Measurements from ENCODE around the gene KCNQ5. TPM values are rescaled to one million over a fixed set of nuclear protein-coding genes. Genes with fewer than 3 reads are reported as not detected.

KCNQ5 gene
- total RNA-seq, 4 donors from 2014 or later, result 0.21 to 1.1 (median 0.59) TPM; not detected in 1

- Histone ChIP-seq H3K36me3 (no peaks in the 10 kb centered on the region), H3K27me3 (no peaks in the 10 kb centered on the region), H3K4me3 (no peak overlapping the region), H3K9me3 (no peaks in the 10 kb centered on the region), H3K27ac (no peak overlapping the region), H3K4me1 (no peaks in the 10 kb centered on the region)
- no peak for TF ChIP-seq EP300 (IDR thresholded peaks at IDR 0.05)
- no peak for TF ChIP-seq CTCF (IDR thresholded peaks at IDR 0.05)
- TF ChIP-seq POLR2A (IDR thresholded peaks at IDR 0.05), result no peak
- no peak for DNase-seq (ENCODE audit: low spot score in 2 of 2)
- WGBS, 2 donors, result 80 to 83% methylated on average over 4 of the region's 4 CpGs
Observed at GRCh38 chr6:72738091-72738490, 116.2 kb downstream of the KCNQ5 start.

GRCh38 chr6:72739368-72739779 lies 117.5 kb downstream of the KCNQ5 start:
- no peak overlapping the region for H3K27ac ChIP-seq
- no peak for TF ChIP-seq EP300 (IDR thresholded peaks at IDR 0.05)
- TF ChIP-seq POLR2A (IDR thresholded peaks at IDR 0.05), result no peak
- no peak for TF ChIP-seq CTCF (IDR thresholded peaks at IDR 0.05)
- no peak for DNase-seq (ENCODE audit: low spot score in 2 of 2)
- H3K4me3 ChIP-seq, result no peak overlapping the region
- 70 to 72% methylated on average over 3 of the region's 3 CpGs for WGBS, 2 donors
- H3K36me3 ChIP-seq, result no peaks in the 10 kb centered on the region
- no peaks in the 10 kb centered on the region for H3K9me3 ChIP-seq
- H3K4me1 ChIP-seq, result no peaks in the 10 kb centered on the region
- no peaks in the 10 kb centered on the region for H3K27me3 ChIP-seq

GRCh38 chr6:72740135-72740534 lies 118.3 kb downstream of the KCNQ5 start:
- no peak for DNase-seq (ENCODE audit: low spot score in 2 of 2)
- Histone ChIP-seq H3K36me3 (no peaks in the 10 kb centered on the region), H3K27me3 (no peaks in the 10 kb centered on the region), H3K9me3 (no peaks in the 10 kb centered on the region), H3K4me3 (no peak overlapping the region), H3K27ac (no peak overlapping the region), H3K4me1 (no peaks in the 10 kb centered on the region)
- no peak for TF ChIP-seq POLR2A (IDR thresholded peaks at IDR 0.05)
- WGBS, 2 donors, result 81 to 93% methylated on average over 2 of the region's 2 CpGs

- Histone ChIP-seq H3K27me3 (no peaks in the 10 kb centered on the region), H3K4me1 (no peaks in the 10 kb centered on the region), H3K9me3 (no peaks in the 10 kb centered on the region), H3K27ac (no peak overlapping the region), H3K4me3 (no peak overlapping the region), H3K36me3 (no peaks in the 10 kb centered on the region)
- TF ChIP-seq CTCF (IDR thresholded peaks at IDR 0.05) (no peak), EP300 (IDR thresholded peaks at IDR 0.05) (no peak), POLR2A (IDR thresholded peaks at IDR 0.05) (no peak)
- no peak for DNase-seq (ENCODE audit: low spot score in 2 of 2)
- 77 to 81% methylated on average over 3 of the region's 3 CpGs for WGBS, 2 donors
Observed at GRCh38 chr6:72741083-72741482, 119.2 kb downstream of the KCNQ5 start.

- DNase-seq (ENCODE audit: low spot score in 2 of 2), result no peak
- Histone ChIP-seq H3K36me3 (no peaks in the 10 kb centered on the region), H3K27ac (no peak overlapping the region), H3K9me3 (no peaks in the 10 kb centered on the region), H3K4me1 (no peaks in the 10 kb centered on the region), H3K27me3 (no peaks in the 10 kb centered on the region), H3K4me3 (no peak overlapping the region)
- TF ChIP-seq POLR2A (IDR thresholded peaks at IDR 0.05) (no peak), EP300 (IDR thresholded peaks at IDR 0.05) (no peak), CTCF (IDR thresholded peaks at IDR 0.05) (no peak)
- WGBS, 2 donors, result 87% methylated on average over 5 of the region's 5 CpGs
Observed at GRCh38 chr6:72742001-72742673, 120.3 kb downstream of the KCNQ5 start.
